Measurements from ENCODE around the gene PNPLA7.

GRCh38 chr9:137467161-137467581 lies 83.0 kb downstream of the PNPLA7 start:
- TF ChIP-seq, protein P1, sequence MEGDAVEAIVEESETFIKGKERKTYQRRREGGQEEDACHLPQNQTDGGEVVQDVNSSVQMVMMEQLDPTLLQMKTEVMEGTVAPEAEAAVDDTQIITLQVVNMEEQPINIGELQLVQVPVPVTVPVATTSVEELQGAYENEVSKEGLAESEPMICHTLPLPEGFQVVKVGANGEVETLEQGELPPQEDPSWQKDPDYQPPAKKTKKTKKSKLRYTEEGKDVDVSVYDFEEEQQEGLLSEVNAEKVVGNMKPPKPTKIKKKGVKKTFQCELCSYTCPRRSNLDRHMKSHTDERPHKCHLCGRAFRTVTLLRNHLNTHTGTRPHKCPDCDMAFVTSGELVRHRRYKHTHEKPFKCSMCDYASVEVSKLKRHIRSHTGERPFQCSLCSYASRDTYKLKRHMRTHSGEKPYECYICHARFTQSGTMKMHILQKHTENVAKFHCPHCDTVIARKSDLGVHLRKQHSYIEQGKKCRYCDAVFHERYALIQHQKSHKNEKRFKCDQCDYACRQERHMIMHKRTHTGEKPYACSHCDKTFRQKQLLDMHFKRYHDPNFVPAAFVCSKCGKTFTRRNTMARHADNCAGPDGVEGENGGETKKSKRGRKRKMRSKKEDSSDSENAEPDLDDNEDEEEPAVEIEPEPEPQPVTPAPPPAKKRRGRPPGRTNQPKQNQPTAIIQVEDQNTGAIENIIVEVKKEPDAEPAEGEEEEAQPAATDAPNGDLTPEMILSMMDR (IDR thresholded peaks at IDR 0.05; ENCODE audit: borderline replicate concordance, extremely low read depth, low read length, poor library complexity, severe bottlenecking): no peak
- TF ChIP-seq EZH2 (IDR thresholded peaks at IDR 0.05; ENCODE audit: borderline replicate concordance, low read depth, low read length, severe bottlenecking): no peak
